Loucy (cell line): ENCODE data around the gene NAT8L.

Experiments used
- EZH2phosphoT487 ChIP-seq: fragments of 200-600 bp; IDR thresholded peaks from 2 replicates; pipeline ENCODE4 v1.6.1; 2018; ENCODE audit warnings: antibody characterized with exemption, mild to moderate bottlenecking, moderate library complexity, borderline replicate concordance
- TF ChIP-seq, protein P1 (sequence below): fragments of 200-600 bp; sonication (generic); conservative IDR thresholded peaks from 2 replicates; pipeline ENCODE4 v1.5.1; 2014; ENCODE audit warnings: mild to moderate bottlenecking, antibody characterized with exemption, low read length

DNA sequence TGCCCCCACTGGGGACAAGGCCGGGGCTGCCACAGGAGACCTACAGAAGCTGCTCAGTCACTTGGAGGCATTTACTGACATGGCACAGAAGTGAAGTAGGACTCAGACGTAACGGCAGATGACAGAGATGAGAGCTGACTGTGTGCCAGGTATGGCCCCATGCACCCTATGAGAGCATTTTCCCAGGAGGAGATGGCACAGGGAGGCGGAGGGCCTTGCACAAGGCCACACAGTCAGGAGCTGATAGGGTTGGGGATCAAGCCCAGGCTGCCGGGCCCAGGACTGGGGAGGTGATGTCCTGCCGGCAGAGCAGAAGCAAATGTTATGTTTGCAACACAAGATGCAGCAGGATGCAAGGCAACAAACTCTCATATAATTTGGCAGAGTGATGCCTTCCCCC lies 34.1 kb downstream of the NAT8L start:
- TF ChIP-seq, protein P1, sequence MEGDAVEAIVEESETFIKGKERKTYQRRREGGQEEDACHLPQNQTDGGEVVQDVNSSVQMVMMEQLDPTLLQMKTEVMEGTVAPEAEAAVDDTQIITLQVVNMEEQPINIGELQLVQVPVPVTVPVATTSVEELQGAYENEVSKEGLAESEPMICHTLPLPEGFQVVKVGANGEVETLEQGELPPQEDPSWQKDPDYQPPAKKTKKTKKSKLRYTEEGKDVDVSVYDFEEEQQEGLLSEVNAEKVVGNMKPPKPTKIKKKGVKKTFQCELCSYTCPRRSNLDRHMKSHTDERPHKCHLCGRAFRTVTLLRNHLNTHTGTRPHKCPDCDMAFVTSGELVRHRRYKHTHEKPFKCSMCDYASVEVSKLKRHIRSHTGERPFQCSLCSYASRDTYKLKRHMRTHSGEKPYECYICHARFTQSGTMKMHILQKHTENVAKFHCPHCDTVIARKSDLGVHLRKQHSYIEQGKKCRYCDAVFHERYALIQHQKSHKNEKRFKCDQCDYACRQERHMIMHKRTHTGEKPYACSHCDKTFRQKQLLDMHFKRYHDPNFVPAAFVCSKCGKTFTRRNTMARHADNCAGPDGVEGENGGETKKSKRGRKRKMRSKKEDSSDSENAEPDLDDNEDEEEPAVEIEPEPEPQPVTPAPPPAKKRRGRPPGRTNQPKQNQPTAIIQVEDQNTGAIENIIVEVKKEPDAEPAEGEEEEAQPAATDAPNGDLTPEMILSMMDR, result no peak
- TF ChIP-seq EZH2phosphoT487, result no peak
